ENCODE data around the gene TPST1. TPM values are rescaled to one million over a fixed set of nuclear protein-coding genes. Genes with fewer than 3 reads are reported as not detected.

TPST1 gene
- total RNA-seq, 1 donor from 2014 or later, result 21.9 TPM

DNA sequence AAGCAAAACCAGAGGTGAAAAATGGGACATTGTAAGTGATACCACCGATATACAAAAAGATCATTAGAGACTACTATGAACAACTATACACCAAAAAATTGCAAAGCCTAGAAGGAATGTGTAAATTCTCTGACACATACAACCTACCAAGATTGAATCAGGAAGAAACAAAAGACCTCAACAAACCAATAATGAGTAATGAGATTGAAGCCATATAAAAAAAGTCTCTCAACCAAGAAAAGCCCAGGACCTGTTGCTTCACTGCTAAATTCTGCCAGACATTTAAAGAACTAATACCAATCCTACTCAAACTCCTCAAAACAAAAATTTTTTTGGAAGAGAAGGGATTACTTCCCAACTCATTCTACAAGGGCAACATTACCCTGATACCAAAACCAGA, 134.0 kb downstream of the TPST1 start:
- H3K4me1 ChIP-seq, result no peaks in the 10 kb centered on the region
- peaks cover 13 to 14% of the 10 kb centered on the region in 2 donors for H3K9me3 ChIP-seq
- no peak overlapping the region for H3K4me3 ChIP-seq
- TF ChIP-seq, protein P1, sequence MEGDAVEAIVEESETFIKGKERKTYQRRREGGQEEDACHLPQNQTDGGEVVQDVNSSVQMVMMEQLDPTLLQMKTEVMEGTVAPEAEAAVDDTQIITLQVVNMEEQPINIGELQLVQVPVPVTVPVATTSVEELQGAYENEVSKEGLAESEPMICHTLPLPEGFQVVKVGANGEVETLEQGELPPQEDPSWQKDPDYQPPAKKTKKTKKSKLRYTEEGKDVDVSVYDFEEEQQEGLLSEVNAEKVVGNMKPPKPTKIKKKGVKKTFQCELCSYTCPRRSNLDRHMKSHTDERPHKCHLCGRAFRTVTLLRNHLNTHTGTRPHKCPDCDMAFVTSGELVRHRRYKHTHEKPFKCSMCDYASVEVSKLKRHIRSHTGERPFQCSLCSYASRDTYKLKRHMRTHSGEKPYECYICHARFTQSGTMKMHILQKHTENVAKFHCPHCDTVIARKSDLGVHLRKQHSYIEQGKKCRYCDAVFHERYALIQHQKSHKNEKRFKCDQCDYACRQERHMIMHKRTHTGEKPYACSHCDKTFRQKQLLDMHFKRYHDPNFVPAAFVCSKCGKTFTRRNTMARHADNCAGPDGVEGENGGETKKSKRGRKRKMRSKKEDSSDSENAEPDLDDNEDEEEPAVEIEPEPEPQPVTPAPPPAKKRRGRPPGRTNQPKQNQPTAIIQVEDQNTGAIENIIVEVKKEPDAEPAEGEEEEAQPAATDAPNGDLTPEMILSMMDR (IDR thresholded peaks at IDR 0.05), result no peak
- H3K36me3 ChIP-seq, result no peaks in the 10 kb centered on the region
- no peak overlapping the region for H3K27ac ChIP-seq
- no peaks in the 10 kb centered on the region for H3K27me3 ChIP-seq
- DNase-seq (ENCODE audit: low spot score in 2 of 2), result no peak
- intact Hi-C loops (cut with DNase I), result loop anchor here (10.0 kb wide), 1 partner anchor 56 kb away; no protein-coding TSS in a partner anchor

DNA sequence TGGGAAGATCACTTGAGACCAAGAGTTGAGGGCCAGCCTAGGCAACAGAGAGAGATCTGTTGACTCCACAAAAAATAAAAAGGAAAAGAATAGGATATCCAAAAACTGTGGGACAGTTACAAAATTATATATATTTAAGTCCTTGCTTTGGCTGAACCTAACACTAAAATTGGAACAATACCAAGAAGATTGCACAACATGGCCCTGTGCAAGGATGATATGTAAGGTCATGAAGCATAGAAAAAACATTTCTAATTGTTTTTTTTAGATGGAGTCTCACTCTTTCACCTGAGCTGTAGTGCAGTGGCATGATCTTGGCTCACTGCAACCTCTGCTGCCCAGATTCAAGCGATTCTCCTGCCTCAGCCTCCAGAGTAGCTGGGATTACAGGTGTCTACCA, 139.0 kb downstream of the TPST1 start:
- TF ChIP-seq, protein P1 (IDR thresholded peaks at IDR 0.05), result no peak
- H3K27me3 ChIP-seq, result no peaks in the 10 kb centered on the region
- H3K27ac ChIP-seq, result no peak overlapping the region
- intact Hi-C loops (cut with DNase I), result loop anchor here (10.0 kb wide), 1 partner anchor 129 kb away; no protein-coding TSS in a partner anchor
- no peaks in the 10 kb centered on the region for H3K36me3 ChIP-seq
- DNase-seq (ENCODE audit: low spot score in 2 of 2), result no peak
- peaks cover 0 to 11% of the 10 kb centered on the region in 2 donors for H3K9me3 ChIP-seq
- no peak overlapping the region for H3K4me3 ChIP-seq
- H3K4me1 ChIP-seq, result peaks cover under 1 to 8% of the 10 kb centered on the region in 2 donors

GRCh38 chr7:66348531-66348930, 143.4 kb downstream of the TPST1 start:
- TF ChIP-seq, protein P1 (IDR thresholded peaks at IDR 0.05), result no peak
- Histone ChIP-seq H3K27ac (peak overlapping the region; percentile 54 to 64), H3K9me3 (peaks cover 0 to 5% of the 10 kb centered on the region in 2 donors), H3K4me1 (peaks cover 3 to 18% of the 10 kb centered on the region in 2 donors), H3K27me3 (no peaks in the 10 kb centered on the region), H3K4me3 (no peak overlapping the region), H3K36me3 (no peaks in the 10 kb centered on the region)
- intact Hi-C loops (cut with DNase I), result loop anchor here (10.0 kb wide), 1 partner anchor 134 kb away; no protein-coding TSS in a partner anchor
- no peak for DNase-seq (ENCODE audit: low spot score in 2 of 2)

- Histone ChIP-seq H3K4me1 (peaks cover 3 to 18% of the 10 kb centered on the region in 2 donors), H3K4me3 (no peak overlapping the region), H3K27ac (peak overlapping the region; percentile 54 to 64), H3K27me3 (no peaks in the 10 kb centered on the region), H3K9me3 (peaks cover 0 to 5% of the 10 kb centered on the region in 2 donors), H3K36me3 (no peaks in the 10 kb centered on the region)
- intact Hi-C loops (cut with DNase I), result loop anchor here (10.0 kb wide), 1 partner anchor 134 kb away; no protein-coding TSS in a partner anchor
- TF ChIP-seq, protein P1 (IDR thresholded peaks at IDR 0.05), result no peak
- DNase-seq (ENCODE audit: low spot score in 2 of 2), result no peak
These were observed 143.8 kb downstream of the TPST1 start for GRCh38 chr7:66348959-66349358.

GRCh38 chr7:66352071-66352470, 146.9 kb downstream of the TPST1 start:
- Histone ChIP-seq H3K27ac (no peak overlapping the region), H3K36me3 (peaks cover 0 to 4% of the 10 kb centered on the region in 2 donors), H3K27me3 (no peaks in the 10 kb centered on the region), H3K4me1 (peaks cover 3 to 18% of the 10 kb centered on the region in 2 donors), H3K9me3 (peaks cover 0 to 4% of the 10 kb centered on the region in 2 donors), H3K4me3 (no peak overlapping the region)
- no peak for DNase-seq (ENCODE audit: low spot score in 2 of 2)
- intact Hi-C loops (cut with DNase I), result no loop called here
- TF ChIP-seq, protein P1 (IDR thresholded peaks at IDR 0.05), result peak in 1 of 3 experiments; percentile 12

Data from ascending aorta (tissue), 2 donors.